HEK293T (cell line): ENCODE results near the gene CENPM.
"Not testable (repeated sequence)": the region's sequence is repeated elsewhere in the genome, so short reads cannot be mapped to it uniquely, and the experiment has no call there.

Source experiments
- CTCF ChIA-PET: fragments of 350-600 bp; formaldehyde crosslinking; extraction: SDS; loops from one replicate; lab custom pipeline; 2021; ENCODE audit warnings: antibody characterized with exemption, inconsistent platforms; lab: Yijun Ruan, JAX
- POLR2A ChIA-PET: fragments of 350-600 bp; formaldehyde crosslinking; extraction: SDS; loops from one replicate; lab custom pipeline; 2020; ENCODE audit warnings: antibody characterized with exemption, inconsistent platforms; lab: Yijun Ruan, JAX
- DNase-seq: peaks from one replicate; pipeline ENCODE4 v3.0.0; 2012; ENCODE audit warnings: mixed read lengths; ENCODE audit errors: extremely low spot score
- ARNT ChIP-seq: fragments of 450-650 bp; IDR thresholded peaks from 2 replicates; pipeline ENCODE4 v1.6.1; 2017; ENCODE audit warnings: mild to moderate bottlenecking
- BHLHE40 ChIP-seq: fragments of 450-650 bp; IDR thresholded peaks from 2 replicates; pipeline ENCODE4 v1.6.1; 2016; ENCODE audit warnings: mild to moderate bottlenecking, moderate library complexity, borderline replicate concordance
- CTBP1 ChIP-seq: fragments of 450-650 bp; IDR thresholded peaks from 2 replicates; pipeline ENCODE4 v1.6.1; 2016; ENCODE audit warnings: borderline replicate concordance
- ELF4 ChIP-seq: fragments of 450-650 bp; IDR thresholded peaks from 2 replicates; pipeline ENCODE4 v1.6.1; 2017; ENCODE audit warnings: antibody characterized with exemption
- FOXA1 ChIP-seq: fragments of 450-650 bp; IDR thresholded peaks from 2 replicates; pipeline ENCODE4 v1.6.1; 2016; ENCODE audit warnings: mild to moderate bottlenecking
- FOXK2 ChIP-seq: fragments of 450-650 bp; IDR thresholded peaks from 2 replicates; pipeline ENCODE4 v1.6.1; 2016; ENCODE audit warnings: mild to moderate bottlenecking
- FOXM1 ChIP-seq: fragments of 450-650 bp; IDR thresholded peaks from 2 replicates; pipeline ENCODE4 v1.6.1; 2017; ENCODE audit warnings: mild to moderate bottlenecking, borderline replicate concordance
- HDGF ChIP-seq: fragments of 450-650 bp; IDR thresholded peaks from 2 replicates; pipeline ENCODE4 v1.6.1; 2017; ENCODE audit warnings: antibody characterized with exemption, borderline replicate concordance
- L3MBTL2 ChIP-seq: fragments of 450-650 bp; conservative IDR thresholded peaks from 2 replicates; pipeline ENCODE4 v1.6.1; 2016; ENCODE audit warnings: mild to moderate bottlenecking
- LEF1 ChIP-seq: fragments of 450-650 bp; IDR thresholded peaks from 2 replicates; pipeline ENCODE4 v1.6.1; 2017; ENCODE audit warnings: mild to moderate bottlenecking, borderline replicate concordance
- NFRKB ChIP-seq: fragments of 450-650 bp; IDR thresholded peaks from 2 replicates; pipeline ENCODE4 v1.6.1; 2016; ENCODE audit warnings: mild to moderate bottlenecking, moderate library complexity
- PKNOX1 ChIP-seq: fragments of 450-650 bp; IDR thresholded peaks from 2 replicates; pipeline ENCODE4 v1.6.1; 2016
- SP1 ChIP-seq: fragments of 450-650 bp; IDR thresholded peaks from 2 replicates; pipeline ENCODE4 v1.6.1; 2017
- SUZ12 ChIP-seq: fragments of 450-650 bp; IDR thresholded peaks from 2 replicates; pipeline ENCODE4 v1.6.1; 2016; ENCODE audit warnings: mild to moderate bottlenecking
- TARDBP ChIP-seq: fragments of 450-650 bp; IDR thresholded peaks from 2 replicates; pipeline ENCODE4 v1.6.1; 2016
- ZNF384 ChIP-seq: fragments of 450-650 bp; IDR thresholded peaks from 2 replicates; pipeline ENCODE4 v1.6.1; 2016

CENPM gene

GRCh38 chr22:41952713-41953112 is 5.8 kb upstream of the CENPM start:
- ChIA-PET CTCF (no interaction called here), POLR2A (no interaction called here)
- no peak for DNase-seq
- no peak for TF ChIP-seq CTBP1
- no peak for TF ChIP-seq NFRKB
- TF ChIP-seq ELF4 = no peak
- no peak for TF ChIP-seq ARNT

GRCh38 chr22:41951898-41952474 is 5.0 kb upstream of the CENPM start, which contains the start of gene SMIM45:
Gene SMIM45, plus strand, starts transcription at chr22:41952150.
- ChIA-PET POLR2A (no interaction called here), CTCF (interaction anchor here (1.4 kb wide), 1 partner anchor 280 kb away, joined by 5 read pairs; no protein-coding TSS in a partner anchor)
- no peak for DNase-seq
- TF ChIP-seq ZNF384 = no peak
- TF ChIP-seq L3MBTL2 = no peak
- TF ChIP-seq CTBP1 = no peak
- TF ChIP-seq FOXA1 = no peak
- TF ChIP-seq FOXM1 = no peak
- TF ChIP-seq LEF1 = no peak
- TF ChIP-seq PKNOX1 = no peak
- TF ChIP-seq ARNT = no peak

GRCh38 chr22:41949297-41949965 is 2.5 kb upstream of the CENPM start:
- no peak for DNase-seq
- POLR2A ChIA-PET = interaction anchor here (1.6 kb wide), 1 partner anchor 141 kb away, joined by 4 read pairs; the partner anchor contains the start of gene NDUFA6
- no peak for TF ChIP-seq SP1
- TF ChIP-seq NFRKB = no peak
- TF ChIP-seq FOXK2 = no peak
- no peak for TF ChIP-seq ZNF384
- no peak for TF ChIP-seq PKNOX1
- no peak for TF ChIP-seq FOXA1
- no peak for TF ChIP-seq BHLHE40
- TF ChIP-seq L3MBTL2 = no peak
- TF ChIP-seq FOXM1 = no peak
- no peak for TF ChIP-seq SUZ12
- no peak for TF ChIP-seq TARDBP
- TF ChIP-seq LEF1 = no peak
- no peak for TF ChIP-seq HDGF
- CTCF ChIA-PET = interaction anchor here (0.7 to 0.8 kb wide), 2 partner anchors 106 to 142 kb away, joined by 3 read pairs; no protein-coding TSS in a partner anchor

- DNase-seq = not testable (repeated sequence)
- 0 out of 2 replicates have a peak, but pooled peaks have one; percentile 7 for TF ChIP-seq PKNOX1
- ChIA-PET POLR2A (interaction anchor here (1.6 kb wide), 1 partner anchor 142 kb away, joined by 4 read pairs; the partner anchor contains the start of gene NDUFA6), CTCF (interaction anchor here (0.6 kb wide), 1 partner anchor 61 kb away, joined by 3 read pairs; no protein-coding TSS in a partner anchor)
Measured at GRCh38 chr22:41948928-41949296, 2.0 kb upstream of the CENPM start.

GRCh38 chr22:41948142-41948541 is 1.2 kb upstream of the CENPM start:
- ChIA-PET CTCF (interaction anchor here (0.6 kb wide), 1 partner anchor 62 kb away, joined by 3 read pairs; no protein-coding TSS in a partner anchor), POLR2A (interaction anchor here (1.6 to 2.4 kb wide), 3 partner anchors 20 to 496 kb away, joined by 4 to 6 read pairs (median 6); partner anchors contain the start of gene NDUFA6)
- no peak for DNase-seq
- no peak for TF ChIP-seq BHLHE40
- no peak for TF ChIP-seq ZNF384
- TF ChIP-seq CTBP1 = no peak
- no peak for TF ChIP-seq HDGF
- TF ChIP-seq ELF4 = no peak
- no peak for TF ChIP-seq PKNOX1
- TF ChIP-seq FOXA1 = no peak
- no peak for TF ChIP-seq NFRKB

- DNase-seq = no peak
- peak; percentile 62 for TF ChIP-seq ZNF384
- TF ChIP-seq PKNOX1 = 0 out of 2 replicates have a peak, but pooled peaks have one; percentile 2
- no peak for TF ChIP-seq SP1
- CTCF ChIA-PET = interaction anchor here (0.6 to 0.9 kb wide), 4 partner anchors 13 to 250 kb away, joined by 3 to 7 read pairs (median 3); partner anchors contain the start of gene SMDT1
- POLR2A ChIA-PET = interaction anchor here (0.8 to 2.4 kb wide), 19 partner anchors 12 to 496 kb away, joined by 3 to 12 read pairs (median 6); partner anchors contain the start of genes DESI1, NDUFA6, SNU13 and SREBF2
Measured at GRCh38 chr22:41947424-41948080, 600 bp upstream of the CENPM start.
